HG02610 (cell line): Measurements from ENCODE around the gene ISYNA1.
"Not testable (repeated sequence)": the region's sequence is repeated elsewhere in the genome, so short reads cannot be mapped to it uniquely, and the experiment has no call there.

Experiments
- ATAC-seq: cut with Tn5 transposase; IDR thresholded peaks from one replicate; pipeline ENCODE4 v1.9.1; 2021; ENCODE audit warnings: mild to moderate bottlenecking, moderate library complexity; ENCODE audit not compliant: unreplicated experiment

ISYNA1 gene

DNA sequence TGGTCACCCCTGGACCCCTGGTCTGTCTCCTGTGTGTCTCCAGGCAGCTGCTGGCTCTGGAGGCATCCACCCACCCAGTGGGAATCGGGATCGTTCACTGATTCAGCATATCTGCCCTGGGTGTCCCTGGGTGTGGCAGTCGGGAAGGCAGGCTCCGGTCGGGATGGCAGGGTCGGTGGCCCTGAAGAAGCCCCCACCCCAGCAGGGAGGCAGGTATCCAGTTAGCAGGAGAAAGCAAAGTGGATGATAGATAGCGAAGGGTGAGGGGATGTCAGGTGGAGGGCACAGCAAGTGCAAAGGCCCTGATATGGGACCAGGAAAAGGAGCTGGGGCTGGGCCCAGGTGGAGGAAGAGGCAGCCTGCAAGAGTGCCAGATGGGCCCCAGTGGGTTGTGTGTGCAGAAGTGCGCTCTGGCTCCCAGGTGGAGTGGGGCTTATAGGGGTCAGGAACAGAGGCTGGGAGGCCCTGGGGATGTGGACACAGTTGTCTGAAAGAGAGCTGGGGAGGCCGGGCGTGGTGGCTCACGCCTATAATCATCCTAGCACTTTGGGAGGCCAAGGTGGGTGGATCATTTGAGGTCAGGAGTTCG, 16.5 kb downstream of the ISYNA1 start:
- ATAC-seq: no peak

DNA sequence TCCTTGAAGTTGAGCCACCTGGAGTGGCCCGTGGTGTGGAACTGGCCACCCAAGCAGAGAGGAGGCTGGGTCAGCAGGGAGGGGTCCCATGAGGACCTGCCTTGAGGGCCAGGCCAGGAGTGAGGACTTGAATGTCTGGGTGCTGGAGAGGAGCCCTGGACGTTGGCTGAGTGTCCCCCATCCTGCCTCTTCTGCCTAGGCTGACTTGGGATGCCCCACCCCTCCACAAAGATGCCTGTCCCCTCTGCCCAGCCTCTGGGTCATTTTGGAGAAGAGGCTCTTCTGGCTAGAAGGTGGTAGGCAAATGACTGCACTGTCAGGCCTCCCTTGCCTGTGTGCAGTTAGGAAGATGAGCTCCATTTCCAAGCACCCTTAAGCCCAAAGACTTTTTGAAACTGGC, 17.0 kb downstream of the ISYNA1 start:
- ATAC-seq: no peak

DNA sequence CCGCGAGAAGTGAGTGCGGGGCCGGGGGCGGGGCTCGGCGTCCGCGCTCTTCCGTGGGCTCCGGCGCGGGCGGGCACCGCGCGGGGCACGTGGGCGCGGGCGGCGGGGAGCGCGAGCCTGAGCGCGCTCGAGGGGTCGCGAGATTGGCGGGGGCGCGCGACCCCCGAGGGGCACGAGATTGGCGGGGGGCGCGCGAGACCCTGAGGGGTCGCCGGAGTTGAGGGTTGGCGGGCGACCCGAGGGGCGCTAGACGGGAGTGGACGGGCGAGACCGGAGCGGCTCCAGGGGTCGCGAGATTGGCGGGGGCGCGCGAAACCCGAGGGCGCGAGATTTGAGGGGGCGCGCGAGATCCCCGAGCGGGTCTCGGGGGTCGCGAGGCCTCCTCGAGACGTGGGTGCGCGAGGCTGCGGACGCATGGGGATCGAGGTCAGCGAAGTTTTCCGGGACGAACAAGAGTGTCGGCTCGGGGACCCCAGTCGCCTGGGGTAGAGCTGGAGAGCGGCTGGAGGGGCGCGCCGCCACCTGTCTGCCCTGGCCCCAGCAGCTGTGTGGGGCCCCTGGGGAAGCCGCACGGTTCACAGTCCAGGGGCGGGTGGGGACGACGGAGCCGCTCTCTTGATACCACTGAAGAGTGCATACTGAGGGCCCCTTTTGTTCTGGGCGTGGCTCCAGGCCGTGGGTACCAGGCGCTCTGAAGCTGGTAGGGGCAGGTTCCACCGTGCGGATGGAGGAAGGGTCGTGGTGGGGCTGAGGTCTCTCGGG, 18.1 kb downstream of the ISYNA1 start:
- no peak for ATAC-seq

DNA sequence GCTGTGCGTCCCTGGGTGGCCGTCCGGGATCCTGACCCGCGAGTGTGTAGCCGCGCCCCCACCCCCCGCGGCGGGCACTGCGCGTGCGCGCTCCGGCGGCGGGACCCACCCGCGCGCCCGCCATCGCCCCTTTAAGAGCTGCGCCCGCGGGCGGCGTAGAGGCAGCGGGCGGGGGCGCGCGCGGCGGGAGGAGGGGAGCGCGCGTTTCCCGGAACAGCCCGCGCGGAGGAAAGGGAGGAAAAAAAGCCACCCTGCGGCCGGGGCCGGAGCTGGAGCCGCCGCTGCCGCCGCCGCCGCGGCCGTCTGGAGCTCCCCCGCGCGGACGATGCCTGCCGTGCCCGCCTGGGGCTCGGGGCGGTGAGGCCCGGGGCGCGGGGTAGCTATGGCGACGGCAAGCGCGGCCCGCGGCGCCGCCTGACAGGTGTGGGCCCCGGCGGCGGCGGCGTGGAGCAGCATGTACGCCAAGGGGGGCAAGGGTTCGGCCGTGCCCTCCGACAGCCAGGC, 18.7 kb downstream of the ISYNA1 start, which contains the start of gene SSBP4:
Gene SSBP4, plus strand, starts transcription at position 204 of the 504 bp plus-strand sequence. Its CDS starts 251 bp downstream, at position 455.
- no peak for ATAC-seq

DNA sequence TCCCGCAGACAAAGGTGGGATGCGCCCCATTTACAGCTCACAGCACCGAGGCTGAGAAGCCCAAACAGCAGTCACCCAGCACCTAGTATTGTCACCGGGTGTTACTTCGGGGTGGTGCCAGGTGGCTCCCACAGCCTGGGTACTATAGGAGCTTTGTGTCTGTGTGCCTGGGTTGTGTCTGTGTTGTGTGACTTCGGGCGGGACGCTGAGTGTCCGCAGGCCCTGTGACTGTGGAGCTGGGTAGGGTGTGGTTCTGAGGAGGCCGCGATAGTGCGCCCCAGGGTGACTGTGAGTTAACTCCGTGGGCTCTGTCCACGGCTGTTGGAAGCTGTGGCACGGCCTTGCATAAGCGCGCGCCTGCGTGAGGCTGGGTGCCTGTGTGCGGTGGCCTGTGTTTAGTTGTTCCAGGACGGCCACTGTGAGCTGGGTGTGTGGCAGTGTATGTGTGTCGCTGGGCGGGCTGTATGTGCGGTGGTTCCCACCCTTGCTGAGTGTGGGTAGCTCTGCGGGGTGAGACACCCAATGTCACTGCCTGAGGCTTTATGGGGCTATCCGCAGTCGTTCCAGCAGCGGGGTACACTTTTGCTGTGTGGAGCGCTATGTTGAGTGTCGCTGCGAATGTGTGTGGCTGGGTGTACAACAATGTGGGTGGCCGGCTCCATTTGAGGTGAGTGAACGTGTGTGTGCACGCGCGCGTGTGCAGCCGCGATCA, 19.3 kb downstream of the ISYNA1 start:
- ATAC-seq: no peak

DNA sequence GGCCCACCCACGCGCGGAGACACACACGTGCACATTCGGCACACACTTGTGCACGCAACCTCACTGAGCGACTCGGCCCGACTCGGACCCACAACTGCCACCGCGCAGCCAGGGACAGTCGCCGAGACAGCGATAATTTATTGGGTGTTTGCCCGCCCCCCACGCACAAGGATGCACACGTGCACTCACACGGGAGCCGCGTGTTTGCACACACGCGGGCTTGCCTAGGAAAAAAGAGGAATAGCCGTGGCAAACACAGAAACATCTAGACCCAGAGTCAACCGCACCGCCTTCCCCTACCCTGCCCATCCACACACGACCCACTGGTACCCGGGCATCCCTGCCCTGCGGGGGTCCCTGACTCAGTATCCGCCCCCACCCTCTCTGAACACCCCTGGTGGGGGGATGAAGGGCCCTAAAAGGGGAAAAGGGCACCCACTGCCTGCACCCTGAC, 19.9 kb downstream of the ISYNA1 start:
- no peak for ATAC-seq

DNA sequence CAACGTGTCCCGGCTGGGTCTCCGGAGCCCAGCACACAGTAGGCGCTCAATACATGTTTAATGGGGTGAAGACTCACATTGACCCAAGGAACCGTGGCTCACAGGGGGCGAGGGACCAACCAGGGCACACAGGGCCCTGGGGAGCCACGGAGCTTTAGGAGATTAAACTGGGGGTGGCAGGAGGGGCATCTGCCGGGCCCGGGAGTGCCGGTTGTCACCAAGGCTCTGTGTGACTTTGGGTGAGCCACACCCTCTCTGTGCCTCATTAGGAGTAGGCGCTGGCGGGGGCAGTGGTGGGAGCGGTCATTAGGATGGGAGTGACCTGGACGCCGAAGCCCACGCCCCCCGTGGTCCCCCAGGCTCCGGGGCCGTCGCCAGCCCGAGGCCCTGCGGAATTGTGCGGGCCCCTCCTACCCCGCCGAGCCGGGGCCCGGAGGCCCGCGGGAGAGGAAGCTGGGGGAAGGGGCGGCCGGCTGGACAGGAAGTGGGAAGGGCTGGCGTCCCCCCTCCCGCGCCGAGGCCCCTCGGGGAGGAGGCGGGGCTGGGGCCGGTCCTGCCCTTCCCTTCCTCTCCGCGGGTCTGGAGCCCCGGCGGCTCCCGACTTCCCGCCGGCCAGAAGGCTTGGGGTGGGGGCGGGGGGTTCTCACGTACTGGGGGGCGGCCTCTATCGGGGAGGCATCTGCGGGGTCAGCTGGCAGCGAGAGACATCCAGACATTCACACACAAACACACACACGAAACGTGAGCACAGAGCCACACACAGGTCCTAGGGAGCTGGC, 20.5 kb downstream of the ISYNA1 start:
- no peak for ATAC-seq

DNA sequence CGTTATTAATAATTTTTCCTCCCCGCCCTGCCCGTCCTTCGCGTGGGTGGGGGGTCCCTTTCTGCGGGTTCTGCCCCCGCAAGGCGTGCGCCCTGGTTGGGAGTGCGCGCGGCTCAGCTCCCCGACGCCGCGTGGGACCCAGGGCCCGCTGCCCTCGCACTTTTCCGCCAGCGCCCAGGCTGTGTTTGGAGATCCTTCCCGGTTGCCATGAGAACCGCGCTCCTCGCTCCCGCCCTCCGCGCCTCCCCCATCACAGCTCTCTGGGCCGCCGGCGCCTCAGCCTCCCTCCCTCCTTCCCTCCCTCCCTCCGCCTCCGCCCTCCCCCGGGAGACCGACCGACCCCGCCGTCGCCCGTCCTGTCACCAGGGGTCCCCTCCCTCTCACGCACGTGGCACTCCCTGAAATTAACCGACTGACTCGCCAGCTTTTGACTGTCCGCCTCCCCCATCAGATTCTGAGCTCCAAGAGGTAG, 21.1 kb downstream of the ISYNA1 start:
- no peak for ATAC-seq

DNA sequence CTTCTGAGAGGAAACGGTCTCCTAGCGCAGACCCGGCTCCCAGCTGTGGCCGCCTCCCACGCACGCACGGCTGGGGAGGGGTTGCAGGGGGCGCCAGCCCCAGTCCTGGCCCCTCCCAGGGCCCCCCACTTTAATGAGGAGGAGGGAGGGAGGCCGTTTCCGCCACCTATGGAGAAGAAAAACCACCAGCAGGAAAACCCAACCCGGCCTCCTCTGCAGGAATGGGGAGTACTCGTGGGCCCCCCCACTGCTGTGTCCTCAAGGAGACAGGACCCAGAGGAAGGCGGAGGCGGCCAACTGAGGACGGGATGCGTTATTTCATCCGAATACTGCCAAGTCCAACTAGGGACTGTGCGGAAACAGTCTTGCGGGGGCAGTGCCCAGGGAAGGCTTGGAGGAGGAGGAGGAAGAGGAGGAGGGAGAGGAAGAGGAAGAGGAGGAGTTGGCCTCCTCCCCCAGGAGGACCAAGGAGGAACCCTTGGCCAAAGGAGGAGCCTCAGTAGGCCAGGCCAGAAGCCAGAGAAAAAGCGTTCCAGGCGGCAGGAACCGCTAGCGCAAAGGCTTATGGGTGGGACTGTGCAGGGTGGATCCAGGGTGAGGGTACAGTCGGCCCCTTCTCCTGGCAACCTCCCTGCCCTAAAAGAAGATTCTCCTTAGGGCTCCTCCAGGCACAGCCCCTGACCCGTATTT, 22.6 kb downstream of the ISYNA1 start:
- no peak for ATAC-seq

DNA sequence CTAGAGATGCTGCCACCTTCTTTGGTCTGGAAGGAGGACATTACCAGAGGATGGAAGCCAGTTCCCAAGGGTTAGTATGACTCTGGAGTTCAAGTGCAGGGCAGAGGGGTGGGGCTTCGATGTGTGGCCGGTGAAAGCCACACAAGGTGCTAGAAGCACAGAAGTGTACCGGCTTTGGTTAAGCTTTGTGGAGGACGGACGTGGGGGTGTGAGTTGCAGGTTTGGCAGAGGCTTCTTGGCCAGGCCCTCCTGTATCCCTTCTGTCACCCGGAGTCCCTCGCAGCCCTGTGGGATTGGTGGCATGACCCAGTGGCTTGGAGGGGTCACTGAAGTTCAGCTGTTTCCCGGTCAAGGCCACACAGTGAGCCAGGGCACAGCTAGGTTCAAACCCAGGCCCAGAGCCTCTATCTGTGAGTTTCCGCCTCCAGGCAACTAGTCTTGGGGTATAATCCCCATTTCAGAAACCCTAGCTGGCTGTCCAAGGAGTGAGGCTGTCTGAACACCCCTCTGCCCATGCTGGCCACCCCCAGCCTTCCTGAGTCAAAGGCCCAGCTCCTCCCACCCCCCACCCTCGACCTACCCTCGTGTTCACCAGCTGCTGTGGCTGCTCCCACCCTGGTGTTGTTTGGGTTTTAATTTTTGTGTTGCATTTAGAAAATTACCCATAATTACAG, 23.3 kb downstream of the ISYNA1 start:
- no peak for ATAC-seq

DNA sequence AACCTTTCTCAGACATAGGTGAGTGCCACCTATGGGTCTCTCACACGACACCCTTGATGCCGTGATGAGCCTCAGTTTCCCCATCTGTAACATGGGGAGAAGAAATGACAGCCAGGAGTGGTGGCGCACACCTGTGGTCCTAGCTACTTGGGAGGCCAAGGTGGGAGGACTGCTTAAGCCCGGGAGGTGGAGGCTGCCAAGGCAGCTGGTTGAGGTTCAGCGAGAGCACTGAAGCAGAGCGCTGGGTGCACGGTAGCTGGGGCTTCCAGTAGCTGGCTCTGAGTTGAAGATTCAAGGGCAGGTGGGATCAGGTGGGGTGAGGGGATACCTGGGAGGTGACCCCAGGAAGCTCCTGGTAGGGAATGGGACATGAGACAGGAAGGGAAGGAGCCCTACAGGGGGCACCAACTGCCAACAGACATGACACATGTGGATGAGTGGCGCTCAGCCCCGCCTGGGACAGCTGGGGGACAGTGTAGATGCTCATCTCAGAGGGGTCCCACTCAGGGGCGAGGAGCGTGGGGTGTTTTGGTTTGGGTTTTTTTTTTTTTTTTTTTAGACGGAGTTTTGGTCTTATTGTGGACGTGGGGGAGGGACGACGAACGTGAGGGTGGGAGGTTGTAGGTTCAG, 25.2 kb downstream of the ISYNA1 start:
- ATAC-seq: no peak

DNA sequence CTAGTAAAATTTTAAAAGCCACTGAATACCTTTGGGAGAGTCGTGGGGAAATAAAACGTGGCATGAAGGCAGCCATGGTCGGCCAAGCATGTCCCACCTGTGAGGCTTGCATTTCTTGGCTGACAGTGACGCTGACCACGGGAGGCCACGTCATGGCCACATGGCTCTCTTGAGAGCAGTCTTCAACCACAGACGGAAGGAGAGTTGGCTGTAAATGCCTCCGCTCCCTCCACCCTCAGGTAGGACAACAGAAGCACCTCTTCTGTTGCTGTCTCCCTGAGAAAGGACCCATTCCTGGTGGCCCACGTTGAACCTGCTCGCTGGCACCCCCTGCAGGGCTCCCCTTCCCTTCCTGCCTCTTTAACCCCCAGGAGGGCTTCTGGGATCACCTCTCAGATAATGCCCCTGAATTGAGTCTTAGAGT, 29.9 kb downstream of the ISYNA1 start:
- ATAC-seq: peak; percentile 70

DNA sequence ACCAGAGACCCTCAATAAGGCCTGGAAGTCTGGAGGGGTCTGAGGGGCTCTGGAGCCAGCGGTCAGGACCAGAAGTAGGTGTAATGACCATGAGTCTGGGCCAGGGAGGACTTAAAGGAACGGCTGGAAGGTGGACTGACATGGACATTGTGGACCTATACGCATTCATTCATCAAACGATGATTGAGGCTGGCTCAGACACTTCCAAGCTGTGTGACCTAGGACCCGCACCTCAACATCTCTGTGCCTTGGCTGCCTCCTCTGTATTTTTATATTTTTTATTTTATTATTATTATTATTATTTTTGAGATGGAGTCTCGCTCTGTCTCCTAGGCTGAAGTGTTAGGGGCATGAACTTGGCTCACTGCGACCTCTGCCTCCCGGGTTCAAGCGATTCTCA, 31.2 kb downstream of the ISYNA1 start:
- no peak for ATAC-seq

DNA sequence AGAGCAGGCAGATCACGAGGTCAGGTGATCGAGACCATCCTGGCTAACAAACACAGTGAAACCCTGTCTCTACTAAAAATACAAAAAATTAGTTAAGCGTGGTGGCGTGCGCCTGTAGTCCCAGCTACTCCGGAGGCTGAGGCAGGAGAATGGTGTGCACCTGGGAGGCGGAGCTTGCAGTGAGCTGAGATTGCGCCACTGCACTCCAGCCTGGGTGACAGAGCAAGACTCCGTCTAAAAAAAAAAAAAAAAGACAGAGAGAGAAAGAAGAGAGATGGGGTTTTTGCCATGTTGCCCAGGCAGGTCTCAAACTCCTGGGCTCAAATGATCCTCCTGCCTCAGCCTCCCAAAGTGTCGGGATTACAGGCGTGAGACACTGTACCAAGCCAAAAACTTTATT, 32.2 kb downstream of the ISYNA1 start:
- ATAC-seq: not testable (repeated sequence)

DNA sequence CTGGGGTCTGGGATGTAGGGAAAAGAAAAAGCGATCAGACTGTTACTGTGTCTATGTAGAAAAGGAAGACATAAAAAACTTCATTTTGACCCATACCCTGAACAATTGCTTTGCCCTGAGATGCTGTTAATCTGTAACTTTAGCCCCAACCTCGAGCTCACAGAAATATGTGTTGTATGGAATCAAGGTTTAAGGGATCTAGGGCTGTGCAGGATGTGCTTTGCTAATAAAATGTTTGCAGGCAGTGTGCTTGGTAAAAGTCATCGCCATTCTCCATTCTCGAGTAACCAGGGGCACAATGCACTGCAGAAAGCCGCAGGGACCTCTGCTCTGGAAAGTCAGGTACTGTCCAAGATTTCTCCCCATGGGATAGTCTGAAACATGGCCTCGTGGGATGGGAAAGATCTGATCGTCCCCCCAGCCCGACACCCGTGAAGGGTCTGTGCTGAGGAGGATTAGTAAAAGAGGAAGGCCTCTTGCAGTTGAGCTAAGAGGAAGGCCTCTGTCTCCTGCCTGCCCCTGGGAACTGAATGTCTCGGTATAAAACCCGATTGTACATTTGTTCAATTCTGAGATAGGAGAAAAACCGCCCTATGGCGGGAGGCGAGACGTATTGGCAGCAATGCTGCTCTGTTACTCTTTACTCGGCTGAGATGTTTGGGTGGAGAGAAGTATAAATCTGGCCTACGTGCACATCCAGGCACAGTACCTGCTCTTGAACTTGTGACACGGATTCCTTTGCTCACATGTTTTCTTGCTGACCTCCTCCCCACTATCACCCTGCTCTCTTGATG, 35.3 kb downstream of the ISYNA1 start:
- not testable (repeated sequence) for ATAC-seq

DNA sequence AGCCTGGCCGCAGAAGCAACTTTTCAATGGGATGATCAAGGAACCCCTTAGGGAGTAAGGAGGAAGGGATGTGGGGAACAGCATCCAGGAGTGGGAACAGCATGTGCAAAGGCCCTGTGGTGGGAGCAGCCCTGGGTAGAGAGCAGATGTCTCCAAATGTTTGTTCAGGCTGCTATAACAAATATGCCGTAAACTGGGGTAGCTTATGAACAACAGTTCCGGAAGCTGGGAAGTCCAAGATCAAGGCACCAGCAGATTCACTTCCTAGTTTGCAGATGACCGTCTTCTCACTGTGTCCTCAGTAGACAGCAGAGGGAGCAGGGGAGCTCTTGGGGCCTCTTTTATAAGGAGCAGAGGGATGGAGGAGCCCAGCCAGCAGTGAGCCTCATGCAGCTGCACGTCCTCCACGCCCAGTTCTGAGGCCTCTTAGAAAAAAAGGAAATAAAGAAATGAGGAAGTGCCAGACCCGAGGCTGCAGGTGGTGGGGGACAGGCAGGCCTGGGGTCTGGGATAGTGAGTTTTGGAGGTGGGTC, 36.3 kb downstream of the ISYNA1 start:
- no peak for ATAC-seq

DNA sequence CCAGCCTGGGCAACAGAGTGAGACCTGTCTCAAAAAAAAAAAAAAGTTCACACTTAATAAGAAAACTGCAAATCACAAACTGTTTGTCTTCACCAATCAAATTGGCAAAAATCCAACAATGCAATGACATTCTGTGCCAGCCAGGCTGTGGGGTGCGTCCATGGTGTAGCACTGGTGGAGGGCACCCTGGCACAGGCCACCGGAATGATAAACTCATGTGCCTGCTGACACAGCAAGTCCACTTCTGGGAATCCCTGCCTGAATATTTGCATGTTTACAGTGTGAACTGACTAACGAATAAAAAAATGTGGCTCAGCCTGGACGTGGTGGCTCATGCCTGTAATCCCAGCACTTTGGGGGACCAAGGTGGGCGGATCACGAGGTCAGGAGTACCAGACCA, 38.9 kb downstream of the ISYNA1 start:
- no peak for ATAC-seq
